HG03196 (cell line): Measurements from ENCODE around the gene DNAJB9.
"Not testable (repeated sequence)": the region's sequence is repeated elsewhere in the genome, so short reads cannot be mapped to it uniquely, and the experiment has no call there.

Source experiments
- ATAC-seq: cut with Tn5 transposase; IDR thresholded peaks from one replicate; pipeline ENCODE4 v1.9.1; 2021; ENCODE audit not compliant: unreplicated experiment

The DNAJB9 gene

DNA sequence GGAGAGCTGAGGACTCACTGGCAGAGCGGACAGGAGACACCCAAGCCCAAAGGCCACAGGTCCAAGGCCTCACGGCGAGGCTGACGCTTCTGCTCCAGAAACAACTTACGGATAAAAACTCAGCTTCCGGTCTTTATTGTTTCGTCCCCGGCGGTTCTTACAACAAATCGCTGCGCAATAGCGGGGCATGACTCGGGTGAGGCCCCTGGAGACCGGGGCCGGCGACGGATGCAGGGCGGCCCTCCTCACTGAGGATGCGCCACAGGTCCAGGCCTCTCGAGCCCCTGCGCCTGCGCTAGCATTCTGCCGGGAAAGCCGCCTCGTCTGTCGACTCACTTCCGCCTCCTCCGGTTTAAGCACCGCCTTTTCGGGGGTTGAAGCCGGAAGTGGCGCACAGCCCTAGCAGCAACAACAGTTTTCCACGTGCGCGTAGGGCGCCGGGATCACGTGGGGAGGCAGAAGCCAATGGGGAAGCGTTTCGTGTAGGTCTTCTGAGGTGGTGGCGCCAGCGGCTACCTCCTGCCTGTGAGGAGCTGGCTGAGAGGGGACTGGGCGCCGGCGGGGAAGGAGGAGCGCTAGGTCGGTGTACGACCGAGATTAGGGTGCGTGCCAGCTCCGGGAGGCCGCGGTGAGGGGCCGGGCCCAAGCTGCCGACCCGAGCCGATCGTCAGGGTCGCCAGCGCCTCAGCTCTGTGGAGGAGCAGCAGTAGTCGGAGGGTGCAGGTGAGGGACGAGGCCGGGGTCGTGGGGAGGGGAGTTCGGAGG, at the start of gene DNAJB9, which contains the start of gene THAP5:
DNAJB9 (plus strand) TSS at position 494 of the 765 bp plus-strand sequence. CDS start 1,853 bp downstream, outside the sequence.
THAP5 (minus strand) TSS at position 326 of the 765 bp plus-strand sequence; CDS start at position 189, 137 bp downstream.
- ATAC-seq, result peak; percentile 97

- ATAC-seq, result no peak
Observed at GRCh38 chr7:108522780-108523179, 46.9 kb upstream of the DNAJB9 start.

DNA sequence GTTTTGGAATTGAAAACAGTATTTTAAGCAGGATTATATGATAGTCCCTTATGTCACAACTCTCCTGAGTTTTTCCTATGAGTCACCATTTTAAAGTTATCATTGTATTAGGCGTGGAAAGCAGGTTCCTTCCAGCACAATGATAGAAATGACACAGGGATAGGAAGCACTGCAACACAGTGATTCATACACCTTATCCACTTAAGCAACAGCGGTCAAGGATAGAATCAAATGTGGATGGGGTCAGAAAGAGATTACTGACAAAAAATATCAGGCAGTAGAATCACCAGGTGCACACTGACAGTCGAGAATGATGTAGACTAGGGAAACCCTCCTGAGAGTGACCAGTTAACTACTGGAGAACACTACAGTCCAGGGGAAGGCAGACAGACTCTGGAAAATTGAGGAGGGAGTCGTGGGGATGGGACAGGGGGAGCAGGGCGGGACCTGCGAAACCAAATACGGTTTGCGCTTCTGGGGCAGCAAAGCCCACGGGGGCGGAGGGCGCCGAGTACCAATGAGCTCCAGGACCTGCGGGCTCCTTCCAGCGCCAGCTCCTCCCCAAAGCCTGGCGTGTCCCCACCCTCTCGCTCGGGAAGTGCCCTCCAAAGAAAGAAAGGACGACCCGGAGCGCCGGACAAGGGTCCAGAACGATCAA, 44.2 kb upstream of the DNAJB9 start:
- ATAC-seq, result peak; percentile 52

DNA sequence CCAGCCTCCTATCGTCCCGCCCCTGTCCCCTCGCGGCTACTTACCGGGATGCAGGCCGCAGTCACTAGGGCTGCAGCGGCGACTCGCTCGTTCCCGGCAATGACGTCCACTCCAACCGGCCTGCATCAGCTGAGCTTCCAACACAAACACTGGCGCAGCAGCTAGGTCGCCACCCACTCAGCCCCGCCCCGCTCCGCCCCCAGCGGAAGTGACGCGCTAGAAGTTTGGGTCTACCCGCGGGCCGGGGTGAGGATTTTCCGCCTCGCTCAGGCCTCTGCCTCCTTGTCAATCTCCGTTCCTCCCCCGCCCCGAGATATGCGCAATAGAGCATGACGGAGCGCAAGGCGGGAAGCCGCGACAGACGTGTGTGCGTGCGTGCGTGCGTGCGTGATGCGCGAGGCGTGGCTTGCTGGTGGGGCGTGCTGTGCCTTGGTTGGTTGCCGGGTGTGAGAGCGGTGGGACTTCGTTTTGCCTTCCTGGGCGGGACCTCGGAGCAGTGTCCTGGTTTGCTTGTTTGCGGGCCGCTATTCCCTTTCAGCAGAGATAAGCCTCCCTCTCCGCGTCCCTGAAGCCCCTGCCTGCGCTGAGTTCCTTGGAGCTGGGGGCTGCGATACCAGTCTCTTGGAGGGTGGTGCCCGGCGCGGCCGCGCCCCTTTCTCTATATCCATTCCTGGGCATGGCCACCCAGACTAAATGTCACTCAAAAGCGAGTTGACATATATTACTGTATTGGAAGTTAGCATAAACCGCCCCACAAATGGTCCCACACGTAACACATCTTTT, 43.5 kb upstream of the DNAJB9 start, which contains the start of gene PNPLA8:
PNPLA8 (minus strand) TSS at position 151 of the 783 bp plus-strand sequence. CDS start 10,644 bp downstream, outside the sequence.
- ATAC-seq, result peak; percentile 97

- ATAC-seq, result no peak
Observed at GRCh38 chr7:108526768-108527017, 43.0 kb upstream of the DNAJB9 start.

- no peak for ATAC-seq
Observed at GRCh38 chr7:108528183-108528712, 41.4 kb upstream of the DNAJB9 start.

- ATAC-seq, result no peak
Observed at GRCh38 chr7:108529341-108529740, 40.3 kb upstream of the DNAJB9 start.

DNA sequence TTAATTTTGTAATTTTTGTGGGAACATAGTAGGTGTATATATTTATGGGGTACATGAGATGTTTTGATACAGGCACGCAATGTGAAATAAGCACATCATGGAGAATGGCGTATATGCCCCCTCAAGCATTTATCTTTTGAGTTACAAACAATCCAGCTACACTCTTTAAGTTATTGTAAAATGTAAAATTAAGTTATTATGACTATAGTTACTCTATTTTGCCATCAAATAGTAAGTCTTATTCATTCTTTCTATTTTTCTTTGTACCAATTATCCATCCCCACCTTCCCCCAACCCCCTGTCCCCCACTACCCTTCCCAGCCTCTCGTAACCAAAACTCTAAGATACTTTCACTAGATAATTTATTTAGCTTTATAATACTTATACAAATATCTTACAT, 36.0 kb upstream of the DNAJB9 start:
- ATAC-seq, result no peak

DNA sequence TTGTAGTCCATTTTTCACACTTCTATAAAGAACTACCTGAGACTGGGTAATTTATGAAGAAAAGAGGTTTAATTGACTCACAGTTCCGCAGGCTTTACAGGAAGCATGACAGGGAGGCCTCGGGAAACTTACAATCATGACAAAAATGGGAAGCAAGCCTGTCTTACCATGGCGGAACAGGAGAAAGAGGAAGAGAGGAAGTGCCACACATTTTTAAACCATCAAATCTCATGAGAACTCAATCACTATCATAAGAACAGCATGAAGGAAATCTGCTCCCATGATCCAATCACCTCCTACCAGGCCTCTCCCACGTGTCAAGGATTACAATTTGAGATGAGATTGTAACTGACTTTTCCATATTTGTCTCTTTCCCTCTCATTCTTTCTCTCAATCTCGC, 34.4 kb upstream of the DNAJB9 start:
- no peak for ATAC-seq

- no peak for ATAC-seq
Observed at GRCh38 chr7:108535744-108536143, 33.9 kb upstream of the DNAJB9 start.

DNA sequence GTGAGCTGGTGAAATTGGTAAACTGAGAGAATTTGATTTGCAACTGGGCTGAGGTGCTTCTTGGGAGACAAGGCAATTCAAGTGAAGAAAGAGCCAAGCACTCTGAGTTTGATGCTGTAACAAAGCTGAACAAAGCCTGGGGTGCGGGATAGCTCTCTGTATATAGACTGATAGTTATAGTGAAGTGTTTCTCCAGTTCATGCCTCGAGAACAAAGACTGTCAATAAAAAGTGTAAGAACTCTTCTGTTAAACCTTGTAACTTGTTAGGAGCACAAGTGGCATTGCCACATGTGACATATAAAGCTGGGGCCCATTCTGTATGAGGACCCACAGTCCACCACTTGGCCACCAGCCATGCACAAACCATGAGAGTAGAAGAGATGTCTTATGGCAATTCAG, 32.4 kb upstream of the DNAJB9 start:
- ATAC-seq, result no peak

DNA sequence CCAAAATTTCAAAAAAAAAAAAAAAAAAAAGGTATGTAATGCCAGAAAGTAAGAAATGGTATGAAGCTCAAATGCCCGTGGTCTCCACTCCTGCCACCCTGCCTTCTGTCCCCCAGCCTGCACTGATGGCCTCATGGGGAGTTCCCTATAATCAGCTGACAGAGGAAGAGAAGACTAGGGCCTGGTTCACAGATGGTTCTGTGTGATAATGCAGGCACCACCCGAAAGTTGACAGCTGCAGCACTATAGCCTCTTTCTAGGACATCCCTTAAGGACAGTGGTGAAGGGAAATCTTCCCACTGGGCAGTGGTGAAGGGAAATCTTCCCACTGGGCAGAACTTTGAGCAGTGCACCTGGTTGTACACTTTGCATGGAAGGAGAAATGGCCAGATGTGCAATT, 31.4 kb upstream of the DNAJB9 start:
- not testable (repeated sequence) for ATAC-seq

DNA sequence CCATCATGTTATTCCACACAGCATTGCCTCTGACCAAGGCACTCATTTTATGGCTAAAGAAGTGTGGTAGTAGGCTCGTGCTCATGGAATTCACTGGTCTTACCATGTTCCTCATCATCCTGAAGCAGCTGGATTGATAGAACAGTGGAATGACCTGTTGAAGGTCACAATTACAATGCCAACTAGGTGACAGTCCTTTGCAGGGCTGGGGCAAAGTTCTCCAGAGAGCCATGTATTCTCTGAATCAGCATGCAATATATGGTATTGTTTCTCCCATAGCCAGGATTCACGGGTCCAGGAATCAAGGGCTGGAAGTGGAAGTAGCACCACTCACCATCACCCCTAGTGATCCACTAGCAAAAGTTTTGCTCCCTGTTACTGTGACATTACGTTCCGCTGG, 31.0 kb upstream of the DNAJB9 start:
- not testable (repeated sequence) for ATAC-seq

GRCh38 chr7:108541478-108541877, 28.2 kb upstream of the DNAJB9 start:
- ATAC-seq, result no peak

DNA sequence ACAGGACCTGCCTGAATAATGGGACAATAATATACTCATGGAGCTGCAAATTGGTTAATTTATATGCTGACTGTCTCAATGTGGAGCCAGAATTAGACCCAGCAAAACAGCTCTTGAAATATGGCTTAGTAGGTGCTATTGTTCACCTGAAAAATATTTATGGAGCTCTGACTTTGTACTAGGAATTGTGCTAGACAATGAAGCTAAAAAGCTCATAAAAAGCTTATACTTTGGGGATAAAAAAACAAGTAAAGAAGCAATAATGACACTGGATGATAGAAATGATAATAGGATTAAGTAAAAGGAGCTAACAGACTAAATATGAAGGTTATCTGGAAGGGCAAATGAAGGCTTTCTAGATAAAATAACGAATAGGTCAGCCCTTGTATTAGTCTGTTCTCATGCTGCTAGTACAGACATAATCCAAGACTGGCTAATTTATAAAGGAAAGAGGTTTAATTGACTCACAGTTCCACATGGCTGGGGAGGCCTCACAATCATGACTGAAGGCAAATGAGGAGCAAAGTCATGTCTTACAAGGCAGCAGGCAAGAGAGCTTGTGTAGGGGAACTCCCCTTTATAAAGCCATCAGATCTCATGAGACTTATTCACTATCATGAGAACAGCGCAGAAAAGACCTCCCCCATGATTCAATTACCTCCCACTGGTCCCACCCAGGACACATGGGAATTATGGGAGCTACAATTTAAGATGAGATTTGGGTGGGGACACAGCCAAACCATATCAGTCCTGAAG, 21.4 kb upstream of the DNAJB9 start:
- not testable (repeated sequence) for ATAC-seq

GRCh38 chr7:108556665-108557064, 13.0 kb upstream of the DNAJB9 start:
- ATAC-seq, result not testable (repeated sequence)

GRCh38 chr7:108557191-108557590, 12.5 kb upstream of the DNAJB9 start:
- no peak for ATAC-seq

DNA sequence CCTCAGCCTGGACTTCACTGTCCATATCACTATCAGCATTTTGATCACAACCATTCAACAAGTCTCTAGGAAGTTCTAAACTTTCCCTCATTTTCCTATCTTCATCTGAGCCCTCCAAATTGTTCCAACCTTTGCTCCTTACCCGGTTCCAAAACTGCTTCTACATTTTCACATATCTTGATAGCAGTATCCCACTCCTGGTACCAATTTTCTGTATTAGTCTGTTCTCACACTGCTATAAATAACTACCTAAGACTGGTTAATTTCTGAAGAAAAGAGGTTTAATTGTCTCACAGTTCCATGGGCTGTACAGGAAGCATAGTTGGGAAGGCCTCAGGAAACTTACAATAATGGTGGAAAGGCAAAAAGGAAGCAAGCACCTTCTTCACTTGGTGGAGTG, 12.1 kb upstream of the DNAJB9 start:
- ATAC-seq, result no peak

- ATAC-seq, result no peak
Observed at GRCh38 chr7:108559253-108559652, 10.4 kb upstream of the DNAJB9 start.

DNA sequence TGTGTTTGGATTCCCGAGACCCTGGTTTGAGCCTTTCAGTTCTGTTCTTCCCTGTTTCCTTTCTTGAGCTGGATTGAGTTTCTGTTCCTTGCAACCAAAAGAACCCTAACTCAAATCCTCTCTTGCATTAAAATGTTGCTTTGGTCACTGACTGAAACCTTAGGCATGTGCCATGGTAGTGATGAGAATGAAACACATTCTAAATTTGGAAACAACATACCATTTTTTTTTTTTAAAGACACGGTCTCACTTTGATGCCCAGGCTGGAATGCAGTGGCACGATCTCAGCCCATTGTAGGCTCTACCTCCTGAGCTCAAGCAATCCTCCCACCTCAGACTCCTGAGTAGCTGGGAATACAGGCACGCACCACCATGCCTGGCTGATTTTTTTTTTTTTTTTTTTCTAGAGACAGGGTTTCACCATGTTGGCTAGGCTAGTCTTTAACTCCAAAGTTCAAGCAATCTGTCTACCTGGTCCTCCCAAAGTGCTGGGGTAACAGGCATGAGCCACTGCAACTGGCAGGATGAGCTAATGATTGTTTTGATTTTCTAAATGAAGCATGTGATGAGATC, 8.5 kb upstream of the DNAJB9 start:
- ATAC-seq, result no peak
